Activated CD8-positive, alpha-beta memory T cell treated with anti-CD3 and anti-CD28 coated beads, Interleukin-2, amount 50 U/mL, for 1 hour (primary cell): ENCODE results near the gene PKLR.
"Not testable (repeated sequence)": the region's sequence is repeated elsewhere in the genome, so short reads cannot be mapped to it uniquely, and the experiment has no call there.

Experiments used
- DNase-seq: peaks from one replicate; pipeline ENCODE4 v3.0.0-alpha.2; 2020; ENCODE audit errors: extremely low read depth

Gene PKLR

DNA sequence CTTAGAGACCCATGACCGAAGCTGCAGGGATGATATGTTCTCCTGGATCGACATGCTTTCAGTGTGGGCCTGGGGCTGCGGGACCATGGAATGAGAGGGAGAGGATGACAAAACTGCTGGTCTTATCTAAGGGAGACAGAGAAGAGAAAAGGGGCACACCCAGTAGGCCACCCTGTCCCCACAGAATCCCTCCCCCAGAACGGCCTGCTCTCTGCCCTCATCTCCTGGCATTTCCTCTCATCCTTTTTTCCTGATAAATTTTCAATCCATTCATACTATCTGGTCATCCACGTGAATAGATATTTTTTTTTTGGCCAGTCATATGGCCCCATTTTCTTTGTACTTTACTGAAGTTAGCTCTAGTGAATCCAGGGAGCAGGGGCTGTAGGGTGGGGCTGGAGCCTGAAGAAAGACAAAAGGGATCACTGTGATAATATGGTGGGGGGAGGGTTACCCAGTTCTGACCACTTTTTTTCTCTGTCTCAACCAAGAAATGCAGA, at the start of gene PKLR:
Gene PKLR, minus strand, starts transcription at position 97 of the 500 bp plus-strand sequence. Its CDS starts 43 bp downstream, at position 54.
- no peak for DNase-seq

DNA sequence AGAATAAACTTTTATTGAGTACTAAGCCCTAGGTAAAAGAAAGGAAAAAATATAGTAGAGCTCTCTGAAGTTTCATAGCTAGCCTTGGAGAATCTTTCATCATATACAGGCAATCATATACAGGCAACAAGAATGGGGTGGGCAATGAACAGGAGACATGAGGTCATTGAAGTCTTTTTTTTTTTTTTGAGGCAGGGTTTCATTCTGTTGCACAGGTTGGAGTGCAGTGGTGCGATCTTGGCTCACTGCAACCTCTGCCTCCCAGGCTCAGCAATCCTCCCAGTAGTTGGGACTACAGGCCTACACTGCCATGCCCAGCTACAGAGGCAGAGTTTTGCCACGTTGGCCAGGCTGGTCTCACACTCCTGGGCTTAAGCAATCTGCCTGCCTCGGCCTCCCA, 41.6 kb upstream of the PKLR start:
- no peak for DNase-seq

DNA sequence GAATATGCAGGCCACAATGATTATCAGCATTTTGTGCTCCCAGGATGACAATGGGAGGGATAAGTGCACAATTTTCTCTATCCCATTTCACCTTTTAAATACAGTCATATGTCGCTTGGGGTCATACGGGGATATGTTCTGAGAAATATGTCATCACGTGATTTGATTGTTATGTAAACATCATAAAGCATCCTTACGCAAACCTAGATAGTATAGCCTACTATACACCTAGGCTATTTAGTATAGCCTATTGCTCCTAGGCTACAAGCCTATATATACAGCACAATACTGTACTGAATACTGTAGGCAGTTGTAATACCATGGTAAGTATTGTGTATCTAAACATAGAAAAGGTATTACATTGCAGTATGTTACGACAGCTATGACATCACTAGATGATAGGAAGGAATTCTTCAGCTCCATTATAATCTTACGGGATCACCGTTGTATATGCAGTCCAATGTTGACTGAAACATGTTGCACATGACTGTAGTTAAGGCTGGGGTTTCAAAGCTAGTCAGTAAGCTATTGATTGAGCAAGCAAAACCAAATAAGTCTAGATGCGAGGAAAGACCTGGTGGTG, 38.4 kb upstream of the PKLR start:
- DNase-seq, result no peak

DNA sequence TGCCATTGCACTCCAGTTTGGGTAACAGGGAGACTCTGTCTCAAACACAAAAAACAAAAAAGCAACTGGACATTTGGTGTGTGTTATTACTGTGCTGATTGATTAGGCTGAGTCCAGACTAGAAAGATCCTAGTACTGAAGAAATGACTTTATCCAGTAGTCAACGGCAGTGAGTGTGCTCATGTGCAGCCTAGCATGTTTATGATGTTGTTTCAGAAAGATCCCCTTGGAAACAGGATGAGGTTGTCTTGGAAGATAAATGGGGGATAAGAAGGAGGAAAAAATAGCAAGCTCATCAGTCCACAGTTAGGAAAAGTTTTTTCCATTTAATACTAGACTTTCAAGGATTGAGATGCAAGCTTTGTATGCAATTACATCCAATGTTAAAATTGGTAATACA, 33.7 kb upstream of the PKLR start:
- DNase-seq, result no peak

DNA sequence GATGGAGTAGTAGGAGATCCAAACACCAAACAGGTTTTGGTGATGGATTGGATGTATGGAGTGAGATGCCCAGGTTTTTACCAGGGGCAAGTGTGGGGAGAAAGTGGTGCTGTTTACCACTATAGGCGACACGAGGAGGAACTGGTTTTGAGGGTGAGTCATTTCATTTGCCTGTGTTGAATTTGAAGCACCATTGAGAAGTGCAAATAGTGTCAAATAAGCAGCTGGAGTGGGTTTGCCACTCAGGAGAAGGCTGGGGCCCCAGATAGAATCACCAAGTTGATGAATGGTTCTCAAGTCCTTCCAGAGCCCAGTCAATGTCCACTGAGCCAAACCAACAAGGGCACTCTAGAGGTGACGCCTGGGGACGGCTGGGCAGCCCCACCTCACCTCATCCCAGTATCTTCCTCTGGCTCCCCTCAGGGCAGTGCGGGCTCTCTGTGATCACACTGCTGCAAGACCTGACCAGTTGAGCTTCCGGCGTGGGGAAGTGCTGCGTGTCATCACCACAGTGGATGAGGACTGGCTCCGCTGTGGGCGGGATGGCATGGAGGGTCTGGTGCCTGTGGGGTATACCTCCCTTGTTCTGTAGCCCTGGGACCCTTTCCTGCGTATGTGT, 28.9 kb upstream of the PKLR start:
- DNase-seq, result no peak

DNA sequence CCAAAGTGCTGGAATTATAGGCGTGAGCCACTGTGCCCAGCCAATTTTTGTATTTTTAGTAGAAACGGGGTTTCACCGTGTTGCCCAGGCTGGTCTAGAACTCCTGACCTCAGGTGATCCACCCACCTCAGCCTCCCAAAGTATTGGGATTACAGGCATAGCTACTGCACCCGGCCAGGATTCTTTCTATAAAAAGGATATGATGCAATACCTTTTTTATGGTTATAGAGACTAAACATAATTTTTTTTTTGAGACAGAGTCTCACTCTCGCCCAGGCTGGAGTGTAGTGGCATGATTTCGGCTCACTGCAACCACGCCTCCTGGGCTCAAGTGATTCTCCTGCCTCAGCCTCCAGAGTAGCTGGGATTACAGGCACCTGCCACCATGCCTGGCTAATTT, 27.6 kb upstream of the PKLR start:
- DNase-seq, result not testable (repeated sequence)

DNA sequence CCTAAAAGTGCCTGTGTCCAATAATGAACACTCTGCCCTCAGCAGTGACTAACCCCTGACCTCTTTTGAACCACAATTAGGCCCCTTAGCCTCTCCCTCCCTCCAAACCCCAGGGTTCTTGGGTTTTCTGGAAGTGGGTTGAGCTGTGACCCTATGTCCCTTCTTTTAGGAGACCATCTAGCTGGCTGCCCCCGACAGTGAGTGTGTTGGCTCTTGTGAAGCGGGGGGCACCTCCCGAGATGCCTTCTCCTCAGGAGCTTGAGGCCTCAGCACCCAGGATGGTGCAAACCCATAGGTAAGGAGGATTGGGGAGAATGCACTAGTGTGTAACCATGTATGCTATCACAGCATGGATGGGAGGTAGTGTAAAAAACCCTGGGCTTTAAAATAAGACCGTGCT, 26.7 kb upstream of the PKLR start:
- no peak for DNase-seq

DNA sequence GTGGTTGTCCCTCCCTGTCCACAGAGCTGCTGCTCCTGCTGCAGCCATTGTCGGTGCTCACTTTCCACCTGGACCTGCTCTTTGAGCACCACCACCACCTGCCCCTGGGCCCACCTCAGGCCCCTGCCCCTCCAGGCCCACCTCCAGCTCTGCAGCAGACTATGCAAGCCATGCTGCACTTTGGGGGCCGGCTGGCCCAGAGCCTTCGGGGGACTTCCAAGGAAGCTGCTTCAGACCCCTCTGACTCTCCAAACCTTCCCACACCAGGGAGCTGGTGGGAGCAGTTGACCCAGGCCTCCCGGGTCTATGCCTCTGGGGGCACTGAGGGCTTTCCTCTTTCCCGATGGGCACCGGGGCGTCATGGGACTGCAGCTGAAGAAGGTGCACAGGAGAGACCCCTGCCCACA, 25.4 kb upstream of the PKLR start:
- no peak for DNase-seq

DNA sequence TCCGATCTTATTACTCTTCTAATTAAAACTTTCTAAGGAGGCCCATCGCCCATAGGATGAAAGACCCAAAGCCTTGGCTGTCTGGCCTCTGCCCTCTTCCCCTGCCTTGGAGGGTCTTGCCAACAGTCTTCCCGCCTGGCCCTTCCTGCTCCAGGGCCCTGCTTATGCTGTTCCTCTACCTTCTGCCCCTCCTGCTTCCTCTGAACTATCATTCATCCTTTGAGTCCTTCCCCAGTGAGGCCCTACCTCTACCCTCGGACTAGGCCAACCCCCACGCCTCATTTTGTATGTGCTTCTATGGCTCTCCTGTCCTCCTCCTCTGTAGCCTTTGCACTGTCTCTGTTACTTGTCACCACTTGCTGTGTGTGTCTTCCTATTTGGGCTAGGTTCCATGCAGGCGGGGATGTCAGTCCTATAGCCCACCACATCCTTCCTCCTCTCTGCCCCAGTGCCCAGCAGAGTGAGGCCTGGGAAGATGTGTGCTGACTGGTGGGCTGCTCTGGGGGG, 24.8 kb upstream of the PKLR start:
- DNase-seq, result no peak

DNA sequence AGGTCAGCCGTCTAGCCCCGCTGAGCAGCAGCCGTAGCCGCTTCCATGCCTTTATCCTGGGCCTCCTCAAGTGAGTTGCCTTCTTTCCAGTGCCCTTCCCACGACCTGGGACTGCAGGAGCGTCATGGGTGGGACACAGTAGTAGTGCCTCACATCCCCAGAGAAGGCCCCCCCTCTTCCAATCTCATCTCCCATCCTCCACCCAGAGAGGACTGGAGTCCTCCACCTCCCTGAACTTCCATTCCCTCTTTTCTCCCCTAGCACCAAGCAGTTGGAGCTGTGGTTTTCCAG, 24.3 kb upstream of the PKLR start:
- DNase-seq, result no peak

DNA sequence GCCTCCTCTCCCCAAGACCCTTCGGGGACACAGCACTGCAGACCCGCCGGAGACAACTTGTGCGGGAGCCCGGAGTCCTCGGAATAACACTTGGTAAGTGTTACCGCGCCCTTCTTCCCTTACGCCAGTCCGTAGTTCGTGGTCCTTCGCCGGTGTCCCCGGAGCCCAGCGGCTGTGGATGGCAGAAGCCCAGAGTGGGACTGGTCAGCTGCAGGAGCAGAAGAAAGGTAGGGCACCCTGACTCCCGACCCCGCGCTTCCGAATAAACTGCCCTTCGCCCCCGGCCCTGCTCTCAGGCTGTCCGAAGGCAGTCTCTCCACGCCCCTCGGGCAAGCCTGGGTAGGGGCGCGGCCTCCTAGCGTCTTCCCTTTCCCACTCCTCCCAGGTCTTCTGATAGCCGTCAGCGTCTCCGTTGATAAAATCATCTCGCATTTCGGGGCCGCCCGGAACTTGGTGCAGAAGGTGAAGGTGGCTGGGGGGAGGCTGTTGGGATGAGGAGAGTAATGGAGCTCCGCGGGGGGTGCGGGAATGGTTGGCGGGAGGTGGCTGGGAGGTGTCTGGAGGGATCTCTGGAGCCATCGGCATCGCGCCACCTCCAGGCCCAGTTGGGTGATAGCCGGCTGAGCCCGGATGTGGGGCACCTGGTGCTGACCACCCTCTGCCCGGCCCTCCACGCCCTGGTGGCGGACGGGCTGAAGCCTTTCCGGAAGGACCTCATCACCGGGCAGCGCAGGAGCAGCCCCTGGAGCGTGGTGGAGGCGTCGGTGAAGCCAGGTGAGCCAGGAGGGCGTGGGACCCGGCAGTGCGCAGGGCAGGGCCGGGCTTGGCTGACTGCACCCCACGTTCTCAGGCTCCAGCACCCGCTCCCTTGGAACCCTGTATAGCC, 23.7 kb upstream of the PKLR start:
- DNase-seq, result no peak

DNA sequence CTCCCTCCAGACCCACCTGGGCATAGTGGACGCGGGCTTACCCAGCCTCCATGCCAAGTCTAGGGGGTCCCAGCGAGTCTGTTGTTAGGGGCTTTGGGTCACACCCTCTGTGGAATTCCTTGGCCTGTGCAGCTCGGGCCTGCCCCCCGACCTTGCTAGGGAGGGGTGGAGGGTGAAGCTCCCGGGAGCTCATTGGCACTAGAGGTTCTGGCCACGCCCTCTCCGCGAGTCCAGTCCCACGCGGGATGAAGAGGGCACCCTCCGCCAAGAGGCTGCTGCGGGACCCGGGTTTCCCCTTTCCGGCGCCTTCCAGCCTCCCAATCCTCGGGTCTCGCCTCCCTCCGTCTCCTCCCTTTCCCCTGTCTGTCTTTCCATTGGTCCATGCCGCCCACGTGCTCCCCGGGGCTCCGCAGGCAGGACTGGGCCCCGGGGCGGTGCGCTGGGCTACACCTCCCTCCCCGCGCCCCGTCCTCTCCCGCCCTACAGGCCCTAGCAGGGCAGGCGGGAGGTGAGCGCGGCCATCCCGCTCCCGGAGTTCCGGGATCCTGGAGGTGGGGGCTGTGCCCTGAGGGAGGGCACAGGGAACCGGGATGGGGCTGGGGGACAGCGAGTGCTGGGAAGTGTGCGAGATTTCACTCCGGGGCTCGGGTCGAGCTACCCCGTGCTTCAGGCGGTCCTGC, 22.9 kb upstream of the PKLR start:
- peak; percentile 60 for DNase-seq

DNA sequence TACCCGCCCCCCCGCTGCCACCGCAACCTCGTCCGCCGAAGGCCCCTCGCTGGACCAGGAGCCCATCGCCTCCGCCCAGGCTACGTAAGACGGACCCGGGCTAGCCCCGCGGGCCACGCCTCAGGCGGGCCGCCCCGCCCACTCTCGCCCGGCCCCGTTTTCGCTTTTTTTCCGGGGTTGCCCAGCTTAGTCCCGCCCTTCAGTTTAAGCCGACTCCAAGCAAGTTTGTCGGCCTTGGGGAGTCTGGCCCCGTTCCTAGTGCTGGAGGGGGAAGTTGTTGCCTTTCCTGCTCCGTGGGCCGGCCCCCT, 22.4 kb upstream of the PKLR start:
- DNase-seq, result no peak

DNA sequence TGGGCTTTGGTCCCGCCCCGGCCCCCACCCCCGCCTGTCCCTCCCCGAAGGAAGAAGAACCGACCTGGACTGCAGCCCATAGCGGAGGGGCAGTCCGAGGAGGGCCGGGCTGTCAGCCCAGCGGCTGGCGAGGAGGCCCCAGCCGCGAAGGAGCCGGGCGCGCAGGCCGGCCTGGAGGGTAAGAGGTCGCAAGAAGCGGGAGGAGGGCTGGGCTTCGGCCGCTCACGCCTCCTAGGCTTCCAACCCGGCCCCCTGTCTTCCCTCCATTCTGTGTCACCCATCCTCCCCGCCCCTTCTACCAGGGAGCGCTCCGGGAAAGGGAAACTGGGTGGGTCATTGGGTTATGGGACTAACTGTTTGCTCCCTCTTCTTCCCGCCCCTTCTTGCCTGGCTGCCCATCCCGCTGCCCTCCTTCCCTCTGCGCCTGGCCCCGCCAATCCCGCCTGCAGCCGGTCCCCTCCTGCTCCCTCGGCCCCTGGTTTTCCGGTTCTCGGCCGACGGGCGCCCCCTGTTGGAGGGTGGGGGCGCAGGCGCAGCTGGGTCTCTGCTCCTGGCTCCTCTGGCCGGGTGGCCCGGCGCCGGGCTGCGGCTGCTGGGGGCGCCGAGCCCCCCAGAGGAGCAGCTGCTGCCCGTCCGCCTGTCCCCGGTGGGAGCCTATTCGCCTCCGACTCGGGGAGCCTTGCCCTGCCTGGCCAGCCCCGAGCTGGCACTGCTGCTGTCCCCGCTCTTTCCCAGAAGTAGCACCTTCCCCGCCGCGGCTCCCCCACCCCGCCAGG, 21.9 kb upstream of the PKLR start:
- peak; percentile 56 for DNase-seq

DNA sequence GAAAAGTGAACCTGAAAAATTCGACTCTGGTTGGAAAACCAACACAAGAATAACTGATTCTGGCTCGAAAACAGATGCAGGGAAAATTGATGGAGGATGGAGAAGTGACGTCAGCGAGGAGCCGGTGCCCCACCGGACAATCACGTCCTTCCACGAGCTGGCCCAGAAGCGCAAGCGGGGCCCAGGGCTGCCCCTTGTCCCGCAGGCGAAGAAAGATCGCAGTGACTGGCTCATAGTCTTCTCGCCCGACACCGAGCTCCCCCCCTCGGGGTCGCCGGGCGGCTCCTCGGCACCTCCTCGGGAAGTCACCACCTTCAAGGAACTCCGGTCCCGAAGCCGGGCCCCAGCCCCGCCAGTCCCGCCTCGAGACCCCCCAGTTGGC, 21.3 kb upstream of the PKLR start:
- DNase-seq, result no peak

DNA sequence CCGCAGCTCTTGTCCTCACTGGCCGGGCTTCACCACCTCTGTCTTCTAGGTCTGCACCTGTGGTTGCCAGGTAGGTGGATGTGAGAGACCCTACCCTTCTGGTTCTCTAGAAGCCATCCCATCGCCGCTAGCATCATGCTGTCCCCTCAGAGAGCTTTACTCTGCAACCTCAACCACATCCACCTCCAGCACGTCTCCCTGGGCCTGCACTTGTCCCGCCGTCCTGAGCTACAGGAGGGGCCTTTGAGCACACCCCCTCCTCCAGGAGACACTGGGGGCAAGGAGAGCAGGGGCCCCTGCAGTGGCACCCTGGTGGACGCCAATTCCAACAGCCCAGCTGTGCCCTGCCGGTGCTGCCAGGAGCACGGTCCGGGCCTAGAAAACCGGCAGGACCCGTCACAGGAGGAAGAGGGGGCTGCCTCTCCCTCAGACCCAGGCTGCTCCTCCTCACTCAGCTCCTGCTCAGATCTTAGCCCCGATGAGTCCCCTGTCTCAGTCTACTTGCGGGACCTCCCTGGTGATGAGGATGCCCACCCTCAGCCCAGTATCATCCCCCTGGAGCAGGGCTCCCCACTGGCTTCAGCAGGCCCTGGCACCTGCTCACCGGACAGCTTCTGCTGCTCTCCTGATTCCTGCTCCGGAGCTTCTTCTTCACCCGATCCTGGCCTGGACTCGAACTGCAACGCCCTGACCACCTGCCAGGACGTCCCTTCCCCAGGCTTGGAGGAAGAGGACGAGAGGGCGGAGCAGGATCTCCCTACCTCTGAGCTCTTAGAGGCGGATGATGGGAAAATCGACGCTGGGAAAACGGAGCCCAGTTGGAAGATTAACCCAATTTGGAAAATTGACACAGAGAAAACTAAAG, 20.6 kb upstream of the PKLR start:
- DNase-seq, result no peak

DNA sequence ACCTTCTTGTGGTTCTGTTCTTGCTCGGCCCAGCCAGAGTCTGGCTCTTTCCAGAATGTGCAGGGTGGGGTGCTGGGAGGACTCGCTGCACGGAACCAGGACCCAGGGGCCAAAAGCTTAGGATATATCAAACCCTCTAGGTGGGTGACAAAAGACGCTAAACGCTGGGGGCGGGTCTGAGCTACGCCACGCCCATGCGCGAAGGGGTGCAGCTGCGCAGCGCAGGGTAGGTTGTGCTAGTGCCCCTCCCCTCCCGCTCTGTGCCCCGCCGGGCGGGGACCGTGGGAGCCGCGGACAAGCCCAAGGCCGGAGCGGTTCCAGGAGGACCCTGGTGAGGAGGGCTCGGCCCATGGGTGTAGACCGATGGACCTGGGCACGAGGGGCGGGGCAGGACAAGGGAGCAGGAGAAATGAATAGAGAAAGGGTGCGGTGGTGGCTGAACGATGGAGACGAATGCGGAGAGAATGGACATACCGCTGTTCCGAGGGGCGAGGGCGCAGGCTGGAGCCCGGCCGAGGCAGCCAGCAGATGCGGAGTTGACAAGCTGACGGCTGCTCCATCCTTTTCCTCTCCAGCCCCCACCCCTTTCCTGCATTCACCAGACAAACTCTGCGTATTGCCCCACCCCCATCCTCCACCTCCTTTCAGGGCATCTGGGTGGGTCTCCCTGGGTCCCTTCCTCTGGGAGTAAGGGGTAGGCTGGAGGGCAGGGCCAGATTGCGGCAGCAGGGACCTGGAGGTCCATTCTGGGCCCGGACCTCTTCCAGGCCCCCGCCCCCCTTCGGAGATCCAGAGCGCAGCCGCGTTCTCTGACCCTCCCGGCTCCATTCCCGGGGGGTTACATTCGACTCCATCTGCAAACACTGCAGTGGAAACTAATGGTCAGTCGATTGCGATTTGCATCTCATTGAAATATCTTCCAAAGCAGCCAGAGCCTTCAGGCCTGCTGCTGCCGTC, 19.7 kb upstream of the PKLR start, which contains the start of gene RUSC1:
Gene RUSC1, plus strand, starts transcription at position 234 of the 957 bp plus-strand sequence. CDS start 880 bp downstream, outside the sequence.
- DNase-seq, result no peak

DNA sequence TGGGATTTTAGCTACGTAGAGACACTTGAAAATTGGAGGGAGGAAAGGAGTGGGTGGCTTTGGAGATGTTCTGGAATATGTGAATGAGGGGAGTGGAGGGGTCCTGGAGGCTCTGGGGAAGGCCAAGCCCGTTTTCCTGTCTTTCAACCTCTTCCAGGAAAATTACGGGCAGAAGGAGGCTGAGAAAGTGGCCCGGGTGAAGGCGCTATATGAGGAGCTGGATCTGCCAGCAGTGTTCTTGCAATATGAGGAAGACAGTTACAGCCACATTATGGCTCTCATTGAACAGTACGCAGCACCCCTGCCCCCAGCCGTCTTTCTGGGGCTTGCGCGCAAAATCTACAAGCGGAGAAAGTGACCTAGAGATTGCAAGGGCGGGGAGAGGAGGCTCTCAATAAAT, 19.0 kb upstream of the PKLR start:
- no peak for DNase-seq

DNA sequence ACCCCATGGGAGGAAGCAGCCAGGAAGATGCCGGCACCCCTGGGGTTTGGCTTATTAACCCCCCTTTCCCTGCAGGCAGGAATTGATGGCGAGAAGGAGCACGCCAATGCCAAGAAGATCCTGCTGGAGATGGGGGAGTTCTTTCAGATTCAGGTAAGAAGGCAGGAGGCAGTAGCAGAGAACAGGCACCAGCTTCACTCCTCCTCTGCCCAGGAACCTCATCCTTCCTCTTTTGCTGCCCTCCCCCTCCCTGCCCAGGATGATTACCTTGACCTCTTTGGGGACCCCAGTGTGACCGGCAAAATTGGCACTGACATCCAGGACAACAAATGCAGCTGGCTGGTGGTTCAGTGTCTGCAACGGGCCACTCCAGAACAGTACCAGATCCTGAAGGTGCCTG, 18.3 kb upstream of the PKLR start:
- no peak for DNase-seq
